Hepatocyte (in vitro differentiated cells): Measurements from ENCODE around the gene RAB26.
"Not testable (repeated sequence)": the region's sequence is repeated elsewhere in the genome, so short reads cannot be mapped to it uniquely, and the experiment has no call there.

Experiments
- CTCF ChIP-seq: fragments of 200-600 bp; sonication (generic); IDR thresholded peaks from 2 replicates; pipeline ENCODE4 v1.5.1; 2016; ENCODE audit warnings: antibody characterized with exemption, mild to moderate bottlenecking; ENCODE audit not compliant: poor library complexity
- EZH2 ChIP-seq: fragments of 200-600 bp; sonication (generic); IDR thresholded peaks from 2 replicates; pipeline ENCODE4 v1.6.1; 2016; ENCODE audit warnings: antibody characterized with exemption, mild to moderate bottlenecking, borderline replicate concordance
- EZH2phosphoT487 ChIP-seq: fragments of 200-600 bp; sonication (generic); IDR thresholded peaks from one replicate; pipeline ENCODE4 v1.6.1; 2018; ENCODE audit warnings: antibody characterized with exemption, mild to moderate bottlenecking, low read depth, moderate library complexity; ENCODE audit not compliant: unreplicated experiment, severe bottlenecking

- not testable (repeated sequence) for TF ChIP-seq EZH2, CTCF, EZH2phosphoT487
These were observed 24.1 kb upstream of the RAB26 start for GRCh38 chr16:2124377-2124693.
